Calu3 (cell line): ENCODE measurements around the gene SETD4. TPM values are rescaled to one million over a fixed set of nuclear protein-coding genes. Genes with fewer than 3 reads are reported as not detected.

Source experiments
- BruUV-seq: library from RNA; stranded (reverse); fragments of 400-500 nt; replicated peaks from 2 replicates; lab custom pipeline; 2021; lab: Mats Ljungman, UMichigan
- CTCF ChIA-PET: fragments of 300-600 bp; sonication (Branson Sonifier 250); formaldehyde crosslinking; loops from one replicate; lab custom pipeline; 2022; ENCODE audit warnings: antibody characterized with exemption; lab: Charles Lee
- DNase-seq: peaks from one replicate; pipeline ENCODE4 v3.0.0; 2022
- H3K27ac Mint-ChIP-seq: one replicate; pipeline ENCODE4 v1.8.0; 2022; ENCODE audit warnings: mixed read lengths; ENCODE audit not compliant: unreplicated experiment
- H3K27me3 Mint-ChIP-seq: one replicate; pipeline ENCODE4 v1.8.0; 2022; ENCODE audit warnings: mixed read lengths; ENCODE audit not compliant: unreplicated experiment
- H3K36me3 Mint-ChIP-seq: one replicate; pipeline ENCODE4 v1.8.0; 2022; ENCODE audit warnings: mild to moderate bottlenecking, moderate library complexity, mixed read lengths; ENCODE audit not compliant: insufficient read depth, unreplicated experiment
- H3K4me1 Mint-ChIP-seq: one replicate; pipeline ENCODE4 v1.8.0; 2022; ENCODE audit warnings: mild to moderate bottlenecking, low read depth, mixed read lengths; ENCODE audit not compliant: unreplicated experiment
- H3K4me3 Mint-ChIP-seq: one replicate; pipeline ENCODE4 v1.8.0; 2022; ENCODE audit warnings: mild to moderate bottlenecking, low read depth, moderate library complexity, mixed read lengths; ENCODE audit not compliant: unreplicated experiment
- H3K9me3 Mint-ChIP-seq: one replicate; pipeline ENCODE4 v1.8.0; 2022; ENCODE audit warnings: low read depth, mixed read lengths; ENCODE audit not compliant: unreplicated experiment
- intact Hi-C: fragments of 100-400 bp; cut with micrococcal nuclease; formaldehyde crosslinking; loops from one replicate; pipeline ENCODE4 v1.10.0; 2022; ENCODE audit not compliant: unreplicated experiment
- total RNA-seq: library from RNA; stranded (reverse); gene quantifications from 2 replicates; pipeline ENCODE4 v1.2.3, GENCODE V29; 2022
- TF ChIP-seq, protein P1 (sequence below): fragments of 200-600 bp; IDR thresholded peaks from one replicate; pipeline ENCODE4 v1.8.0; 2022; ENCODE audit warnings: antibody characterized with exemption; ENCODE audit not compliant: unreplicated experiment

Gene SETD4
- total RNA-seq, 1 experiment from 2014 or later, result 24.7 TPM

DNA sequence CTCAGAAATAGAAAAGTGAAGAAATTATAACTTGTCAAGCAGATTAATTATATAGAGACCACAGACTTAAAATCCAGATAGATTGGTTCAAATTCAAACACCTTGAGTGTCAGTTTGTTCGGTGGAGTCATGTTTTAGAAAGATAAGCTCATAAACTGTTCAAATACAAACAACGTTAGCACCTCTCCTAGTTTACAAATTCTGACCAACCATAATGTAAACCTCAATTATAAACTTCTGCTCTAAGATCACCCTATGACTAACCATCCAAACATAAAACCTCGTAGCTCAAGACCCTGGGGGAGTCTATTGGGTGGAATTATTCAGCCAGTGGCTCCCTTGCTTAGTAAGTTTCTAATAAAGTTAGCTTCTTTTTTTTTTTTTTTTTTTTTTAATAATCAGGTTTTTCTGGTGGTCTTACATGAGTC, 21.9 kb upstream of the SETD4 start:
- Mint-ChIP-seq H3K27me3 (no peaks in the 10 kb centered on the region), H3K9me3 (peaks cover 2% of the 10 kb centered on the region), H3K27ac (no peak overlapping the region), H3K4me3 (no peak overlapping the region), H3K36me3 (no peaks in the 10 kb centered on the region), H3K4me1 (no peaks in the 10 kb centered on the region)
- DNase-seq, result no peak
- intact Hi-C loops, result no loop called here
- no TSS peak for BruUV-seq
- CTCF ChIA-PET, result no interaction called here
- TF ChIP-seq, protein P1, sequence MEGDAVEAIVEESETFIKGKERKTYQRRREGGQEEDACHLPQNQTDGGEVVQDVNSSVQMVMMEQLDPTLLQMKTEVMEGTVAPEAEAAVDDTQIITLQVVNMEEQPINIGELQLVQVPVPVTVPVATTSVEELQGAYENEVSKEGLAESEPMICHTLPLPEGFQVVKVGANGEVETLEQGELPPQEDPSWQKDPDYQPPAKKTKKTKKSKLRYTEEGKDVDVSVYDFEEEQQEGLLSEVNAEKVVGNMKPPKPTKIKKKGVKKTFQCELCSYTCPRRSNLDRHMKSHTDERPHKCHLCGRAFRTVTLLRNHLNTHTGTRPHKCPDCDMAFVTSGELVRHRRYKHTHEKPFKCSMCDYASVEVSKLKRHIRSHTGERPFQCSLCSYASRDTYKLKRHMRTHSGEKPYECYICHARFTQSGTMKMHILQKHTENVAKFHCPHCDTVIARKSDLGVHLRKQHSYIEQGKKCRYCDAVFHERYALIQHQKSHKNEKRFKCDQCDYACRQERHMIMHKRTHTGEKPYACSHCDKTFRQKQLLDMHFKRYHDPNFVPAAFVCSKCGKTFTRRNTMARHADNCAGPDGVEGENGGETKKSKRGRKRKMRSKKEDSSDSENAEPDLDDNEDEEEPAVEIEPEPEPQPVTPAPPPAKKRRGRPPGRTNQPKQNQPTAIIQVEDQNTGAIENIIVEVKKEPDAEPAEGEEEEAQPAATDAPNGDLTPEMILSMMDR, result no peak

DNA sequence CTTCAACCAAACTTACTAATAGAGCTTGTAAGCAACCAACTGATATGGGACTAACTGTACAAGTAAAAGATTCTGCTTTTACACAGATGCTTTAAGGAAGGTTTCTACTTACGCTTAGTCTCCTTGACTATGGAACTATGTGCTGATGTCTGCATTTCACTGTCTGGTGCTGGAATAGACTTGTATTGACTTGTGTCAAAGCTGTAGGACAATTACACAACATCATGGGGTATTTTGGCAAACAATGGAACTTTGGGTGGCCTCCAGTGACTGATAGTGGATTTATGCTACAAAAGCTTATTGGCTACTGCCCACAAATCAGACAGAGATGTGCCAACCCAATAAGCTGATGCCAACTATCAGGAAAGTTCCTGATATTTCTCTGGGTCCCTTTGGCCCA, 20.1 kb upstream of the SETD4 start:
- H3K36me3 Mint-ChIP-seq, result no peaks in the 10 kb centered on the region

DNA sequence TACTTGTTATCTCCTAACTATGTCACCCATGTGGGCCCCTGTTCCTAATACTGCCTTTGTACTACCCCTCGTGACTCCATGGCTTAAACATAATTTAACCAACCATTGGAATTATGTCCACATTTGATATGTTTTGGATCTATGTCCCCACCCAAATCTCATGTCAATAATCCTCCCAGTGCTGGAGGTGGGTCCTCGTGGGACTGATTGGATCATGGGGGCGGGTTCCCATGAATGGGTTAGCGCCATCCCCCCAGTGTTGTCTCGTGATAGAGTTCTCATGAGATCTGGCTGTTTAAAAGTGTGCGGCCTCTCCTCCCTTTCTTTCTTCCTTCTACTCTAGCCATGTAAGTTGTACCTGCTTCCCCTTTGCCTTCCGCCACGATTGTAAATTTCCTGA, 19.3 kb upstream of the SETD4 start:
- H3K36me3 Mint-ChIP-seq, result no peaks in the 10 kb centered on the region
- TF ChIP-seq, protein P1, result no peak
- no peak overlapping the region for H3K4me3 Mint-ChIP-seq
- no peaks in the 10 kb centered on the region for H3K4me1 Mint-ChIP-seq
- CTCF ChIA-PET, result no interaction called here
- no peak overlapping the region for H3K27ac Mint-ChIP-seq
- BruUV-seq, result no TSS peak
- intact Hi-C loops, result no loop called here
- no peak for DNase-seq
- peaks cover 2% of the 10 kb centered on the region for H3K9me3 Mint-ChIP-seq
- no peaks in the 10 kb centered on the region for H3K27me3 Mint-ChIP-seq

More for the DNA sequence above, 20.1 kb upstream of the SETD4 start:
- TF ChIP-seq, protein P1, result no peak
- BruUV-seq, result no TSS peak
- DNase-seq, result no peak
- H3K27ac Mint-ChIP-seq, result no peak overlapping the region
- CTCF ChIA-PET, result no interaction called here
- H3K4me1 Mint-ChIP-seq, result no peaks in the 10 kb centered on the region
- peaks cover 2% of the 10 kb centered on the region for H3K9me3 Mint-ChIP-seq
- intact Hi-C loops, result no loop called here
- H3K27me3 Mint-ChIP-seq, result no peaks in the 10 kb centered on the region
- H3K4me3 Mint-ChIP-seq, result no peak overlapping the region

DNA sequence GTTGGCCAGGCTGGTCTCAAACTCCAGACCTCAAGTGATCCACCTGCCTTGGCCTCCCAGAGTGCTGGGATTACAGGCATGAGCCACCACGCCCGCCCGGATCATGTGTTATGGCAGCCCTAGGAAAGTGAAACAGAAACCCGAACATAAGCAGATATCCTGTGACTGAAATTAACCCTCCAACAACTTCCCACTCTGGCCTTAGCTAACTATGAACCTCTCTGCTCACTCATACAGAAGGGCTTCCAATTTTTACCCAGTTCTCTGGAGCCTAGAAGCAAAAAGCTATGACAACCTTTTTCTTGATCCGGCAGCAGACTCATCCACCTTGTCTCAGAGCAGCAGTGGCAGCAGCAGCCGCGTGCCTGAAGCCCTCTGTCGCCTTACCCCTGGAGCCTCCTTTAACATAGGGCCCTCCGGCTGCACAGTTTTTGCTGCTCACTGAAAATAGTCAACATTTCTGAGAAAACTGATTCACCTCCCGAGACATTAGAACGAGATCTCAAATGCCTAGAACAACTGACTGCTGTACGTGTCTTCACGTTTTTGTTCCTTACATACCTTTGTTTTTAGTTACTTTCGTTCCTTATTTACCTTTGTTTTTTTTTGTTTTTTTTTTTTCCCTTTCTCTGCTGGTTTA, 18.8 kb upstream of the SETD4 start:
- BruUV-seq, result no TSS peak
- TF ChIP-seq, protein P1, result no peak
- Mint-ChIP-seq H3K4me3 (no peak overlapping the region), H3K27me3 (no peaks in the 10 kb centered on the region), H3K9me3 (peaks cover 2% of the 10 kb centered on the region), H3K4me1 (no peaks in the 10 kb centered on the region), H3K36me3 (no peaks in the 10 kb centered on the region), H3K27ac (no peak overlapping the region)
- no peak for DNase-seq
- intact Hi-C loops, result no loop called here
- CTCF ChIA-PET, result no interaction called here
